AG04449 (cell line): ENCODE measurements around the gene ERO1B.

Experiments used
- CTCF ChIA-PET: fragments of 350-600 bp; formaldehyde crosslinking; extraction: SDS; loops from one replicate; lab custom pipeline; 2021; ENCODE audit warnings: antibody characterized with exemption; lab: Yijun Ruan, JAX
- POLR2A ChIA-PET: fragments of 400-600, 350-600 bp; formaldehyde crosslinking; extraction: SDS; loops from one replicate; lab custom pipeline; 2020; ENCODE audit warnings: antibody characterized with exemption, inconsistent platforms; lab: Yijun Ruan, JAX
- DNase-seq: peaks from one replicate; pipeline ENCODE4 v3.0.0-alpha.2; 2010; ENCODE audit warnings: low read depth, low spot score
- H3K4me3 ChIP-seq: 2 replicates; pipeline ENCODE4 v1.5.1; 2011; ENCODE audit warnings: low read depth, mild to moderate bottlenecking, control low read depth, low read length
- CTCF ChIP-seq: IDR thresholded peaks from one replicate; pipeline ENCODE4 v1.5.1; 2011; ENCODE audit warnings: mild to moderate bottlenecking, moderate library complexity, low read length, control low read depth, inconsistent platforms; ENCODE audit not compliant: insufficient read depth; ENCODE audit errors: missing control alignments

The ERO1B gene

DNA sequence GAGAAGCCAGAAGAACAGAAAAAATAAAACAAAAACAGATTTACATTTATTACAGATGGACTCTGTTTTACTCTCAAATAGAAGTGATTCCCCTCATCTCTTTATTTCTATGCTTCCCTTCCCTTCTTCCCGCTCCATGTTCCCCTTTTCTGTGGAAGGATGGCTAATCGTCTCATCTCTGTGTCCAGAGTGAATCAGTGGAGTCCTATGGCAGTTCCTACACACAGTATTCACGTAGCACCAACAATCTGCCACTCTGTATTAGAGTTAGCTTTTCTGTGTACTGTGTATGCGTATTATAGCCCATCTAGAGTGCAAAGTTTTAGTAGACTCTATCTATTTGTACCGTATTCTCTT, 6.8 kb upstream of the ERO1B start:
- CTCF ChIA-PET = no interaction called here
- no peak overlapping the region for H3K4me3 ChIP-seq
- TF ChIP-seq CTCF = no peak
- DNase-seq = no peak
- POLR2A ChIA-PET = no interaction called here

DNA sequence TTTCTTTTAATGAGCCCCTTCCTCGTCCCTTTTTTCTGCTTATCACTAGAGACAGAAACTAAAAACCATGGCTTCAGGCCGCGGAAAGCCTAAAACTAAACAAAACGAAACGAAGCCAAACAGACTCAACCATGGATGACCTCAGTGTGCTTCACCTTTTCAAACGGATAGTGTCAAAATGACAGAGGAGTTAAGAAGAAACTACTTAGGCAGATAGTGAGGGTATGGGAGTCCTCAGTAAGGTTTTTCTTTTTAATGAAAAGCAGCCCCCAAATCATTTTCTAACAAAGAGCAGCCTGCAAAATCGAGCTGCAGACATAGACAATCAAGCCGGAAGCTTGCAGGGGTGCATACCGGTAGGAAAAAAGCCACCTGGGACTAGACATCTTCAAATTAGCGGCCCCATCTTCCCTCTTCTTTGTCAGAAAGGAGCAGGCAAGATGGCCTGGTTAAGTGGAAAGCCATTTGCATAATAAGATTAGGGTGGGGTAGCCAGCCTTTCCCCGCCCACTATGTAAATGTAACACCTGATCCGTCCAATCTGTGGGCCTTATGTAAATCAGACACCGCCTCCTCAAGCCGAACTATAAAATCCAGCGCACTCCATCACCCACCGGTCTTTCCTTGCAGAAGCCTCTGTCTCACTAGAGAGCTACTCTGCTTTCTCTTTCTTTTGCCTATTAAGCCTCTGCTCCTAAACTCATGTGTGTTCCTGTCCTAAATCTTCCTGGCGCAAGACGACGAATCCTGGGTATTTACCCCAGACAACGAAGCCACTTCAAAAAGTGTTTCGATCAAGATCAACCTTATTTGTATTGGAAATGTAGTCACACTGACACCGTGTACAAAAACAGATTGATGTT, 6.2 kb upstream of the ERO1B start:
- POLR2A ChIA-PET = no interaction called here
- DNase-seq = no peak
- no peak overlapping the region for H3K4me3 ChIP-seq
- CTCF ChIA-PET = no interaction called here
- TF ChIP-seq CTCF = no peak

GRCh38 chr1:236287356-236287755, 5.6 kb upstream of the ERO1B start:
- ChIA-PET POLR2A (no interaction called here), CTCF (no interaction called here)
- DNase-seq = no peak
- no peak for TF ChIP-seq CTCF
- H3K4me3 ChIP-seq = no peak overlapping the region

DNA sequence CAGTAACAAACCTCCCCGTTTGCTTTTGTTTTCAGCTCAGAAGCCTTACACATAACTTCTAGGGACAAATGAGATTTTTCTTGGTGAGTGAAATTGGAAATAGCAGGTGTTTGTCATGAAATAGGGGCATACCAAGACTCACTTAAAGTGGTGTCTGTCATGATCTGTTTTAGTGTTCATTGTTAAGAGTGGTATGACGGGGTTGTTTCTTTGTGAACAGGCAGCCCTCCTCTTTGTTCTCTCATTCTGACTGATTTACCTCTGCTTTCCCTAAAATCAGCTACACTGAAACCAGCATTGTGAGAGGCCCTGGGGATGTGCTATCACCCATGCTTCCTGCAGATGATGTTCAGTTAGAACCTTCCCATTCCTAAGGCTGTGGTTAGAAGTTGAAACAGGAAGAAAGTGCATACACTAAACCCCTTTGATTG, 2.5 kb upstream of the ERO1B start:
- ChIA-PET POLR2A (interaction anchor here (1.0 kb wide), 1 partner anchor 13 kb away, joined by 3 read pairs; no protein-coding TSS in a partner anchor), CTCF (no interaction called here)
- no peak for TF ChIP-seq CTCF
- no peak for DNase-seq
- H3K4me3 ChIP-seq = no peak overlapping the region

DNA sequence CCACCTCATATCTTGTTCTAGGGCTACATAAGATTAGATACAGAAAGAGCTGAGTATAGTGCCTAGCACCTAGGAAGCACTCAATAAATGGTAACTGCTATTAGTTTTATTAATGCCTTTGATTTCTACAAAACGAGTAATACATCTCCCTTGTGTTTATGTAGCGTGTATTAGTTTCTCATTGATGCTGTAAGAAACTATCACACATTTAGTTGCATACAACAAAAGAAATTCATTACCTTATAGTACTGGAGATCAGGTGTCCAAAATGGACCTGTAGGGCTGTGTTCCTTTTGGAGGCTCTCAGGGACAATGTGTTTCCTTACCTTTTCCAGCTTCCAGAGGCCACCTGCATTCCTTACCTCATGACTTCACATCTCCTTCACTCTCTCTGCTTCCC, 961 bp upstream of the ERO1B start:
- H3K4me3 ChIP-seq = no peak overlapping the region; the same call in 1 of the 2 replicates
- no peak for DNase-seq
- ChIA-PET POLR2A (no interaction called here), CTCF (no interaction called here)
- no peak for TF ChIP-seq CTCF

DNA sequence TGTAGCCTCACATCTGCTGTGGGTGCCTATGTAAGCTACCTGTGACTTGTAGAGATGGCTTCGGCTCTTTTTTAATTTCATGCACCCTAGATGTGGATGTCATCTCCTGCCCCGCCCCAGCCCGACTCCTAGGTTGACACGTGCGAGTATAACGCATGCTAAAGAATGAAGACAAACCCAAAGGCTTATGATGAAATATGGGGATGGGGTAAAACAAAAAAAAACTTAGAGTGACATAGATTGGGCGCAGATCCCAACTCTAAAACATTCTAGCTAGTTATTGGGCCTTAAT, 613 bp upstream of the ERO1B start:
- no peak for DNase-seq
- peak overlapping the region; percentile 75 for H3K4me3 ChIP-seq
- CTCF ChIA-PET = no interaction called here
- TF ChIP-seq CTCF = no peak
- POLR2A ChIA-PET = no interaction called here
